Thyroid gland (tissue), 4 donors: ENCODE results near the gene SLC43A3. TPM values are rescaled to one million over a fixed set of nuclear protein-coding genes. Genes with fewer than 3 reads are reported as not detected.

Experiments used
- DNase-seq, 2 donors: peaks; one replicate each; pipeline ENCODE4 v3.0.0-alpha.2; 2019
- H3K27ac ChIP-seq, 3 donors: fragments of 200-600 bp; sonication (generic); 1 replicate in 2 of 3; 2 replicates in 1 of 3; pipeline ENCODE4 v1.5.1; 2016 to 2019; ENCODE audit warnings: mild to moderate bottlenecking in 1 of 3, moderate library complexity in 1 of 3
- H3K27me3 ChIP-seq: fragments of 200-600 bp; sonication (generic); one replicate; pipeline ENCODE4 v1.5.1; 2019
- H3K36me3 ChIP-seq, 2 donors: fragments of 200-600 bp; sonication (generic); one replicate each; pipeline ENCODE4 v1.5.1; 2016 to 2019
- H3K4me1 ChIP-seq, 2 donors: fragments of 200-600 bp; sonication (generic); one replicate each; pipeline ENCODE4 v1.5.1; 2017 to 2019
- H3K4me3 ChIP-seq, 3 donors: fragments of 200-600 bp; sonication (generic); replicated peaks in 1 of 3; 1 replicate in 2 of 3; 2 replicates in 1 of 3; pipeline ENCODE4 v1.5.1; 2016; ENCODE audit warnings: mild to moderate bottlenecking in 1 of 3
- H3K9me3 ChIP-seq: fragments of 200-600 bp; sonication (generic); one replicate; pipeline ENCODE4 v1.5.1; 2017
- CTCF ChIP-seq, 6 experiments: fragments of 200-600 bp in 3 of 6; fragments of 450-650 bp in 3 of 6; sonication (generic) in 3 of 6; IDR thresholded peaks; one replicate each; pipeline ENCODE4 v1.5.1; 2016 to 2019; ENCODE audit warnings: antibody characterized with exemption in 6 of 6, mild to moderate bottlenecking in 2 of 6, inconsistent platforms in 1 of 6, moderate library complexity in 1 of 6
- POLR2A ChIP-seq, 2 donors: fragments of 450-650 bp; IDR thresholded peaks; one replicate each; pipeline ENCODE4 v1.6.1; 2017; ENCODE audit warnings: antibody characterized with exemption in 2 of 2, mild to moderate bottlenecking in 2 of 2, moderate library complexity in 1 of 2
- WGBS, 2 donors: methylation state at CpG; one replicate each; pipeline ENCODE4 v1.1.5; 2017; 5-methylcytosine and 5-hydroxymethylcytosine counted together
- intact Hi-C: fragments of 100-400 bp; cut with DNase I; formaldehyde crosslinking; loops from one replicate; pipeline ENCODE4 v1.15.1; 2023
- total RNA-seq, 4 donors: library from RNA; depleted of rRNA; stranded (reverse); fragments of >200 nt; gene quantifications; one replicate each; pipeline ENCODE4 v1.2.3, GENCODE V29; 2016

Gene SLC43A3
- total RNA-seq, 4 donors from 2014 or later, result 124 to 321 (median 218) TPM

- Histone ChIP-seq H3K27me3 (no peaks in the 10 kb centered on the region), H3K36me3 (peaks cover 30 to 36% of the 10 kb centered on the region in 2 donors), H3K4me1 (peaks cover 24 to 64% of the 10 kb centered on the region in 2 donors), H3K9me3 (no peaks in the 10 kb centered on the region), H3K4me3 (no peak overlapping the region), H3K27ac (peak overlapping the region in 1 of 3 donors; percentile 58)
- TF ChIP-seq CTCF (IDR thresholded peaks at IDR 0.05) (no peak), POLR2A (IDR thresholded peaks at IDR 0.05) (no peak)
- intact Hi-C loops, result no loop called here
- DNase-seq, result no peak
- 86 to 97% methylated on average over 3 of the region's 3 CpGs for WGBS, 2 donors
These were observed 7.8 kb downstream of the SLC43A3 start for GRCh38 chr11:57419146-57419545.

- Histone ChIP-seq H3K27me3 (no peaks in the 10 kb centered on the region), H3K4me3 (no peak overlapping the region), H3K36me3 (peaks cover 39 to 40% of the 10 kb centered on the region in 2 donors), H3K27ac (peak overlapping the region; percentile 10 to 58 (median 44)), H3K9me3 (no peaks in the 10 kb centered on the region), H3K4me1 (peaks cover 15 to 54% of the 10 kb centered on the region in 2 donors)
- no peak for TF ChIP-seq POLR2A (IDR thresholded peaks at IDR 0.05)
- TF ChIP-seq CTCF (IDR thresholded peaks at IDR 0.05), result no peak
- intact Hi-C loops, result no loop called here
- DNase-seq, result no peak
These were observed 8.8 kb downstream of the SLC43A3 start for GRCh38 chr11:57418131-57418530.

- Histone ChIP-seq H3K4me1 (peaks cover 15 to 43% of the 10 kb centered on the region in 2 donors), H3K36me3 (peaks cover 39 to 40% of the 10 kb centered on the region in 2 donors), H3K27ac (peak overlapping the region; percentile 44 to 66 (median 58)), H3K9me3 (no peaks in the 10 kb centered on the region), H3K4me3 (no peak overlapping the region), H3K27me3 (no peaks in the 10 kb centered on the region)
- WGBS, 2 donors, result 24 to 26% methylated on average over 4 of the region's 4 CpGs
- intact Hi-C loops, result no loop called here
- TF ChIP-seq POLR2A (IDR thresholded peaks at IDR 0.05), result no peak
- no peak for TF ChIP-seq CTCF (IDR thresholded peaks at IDR 0.05)
- DNase-seq, result peak; percentile 86 to 87
These were observed 9.9 kb downstream of the SLC43A3 start for GRCh38 chr11:57417056-57417455.

DNA sequence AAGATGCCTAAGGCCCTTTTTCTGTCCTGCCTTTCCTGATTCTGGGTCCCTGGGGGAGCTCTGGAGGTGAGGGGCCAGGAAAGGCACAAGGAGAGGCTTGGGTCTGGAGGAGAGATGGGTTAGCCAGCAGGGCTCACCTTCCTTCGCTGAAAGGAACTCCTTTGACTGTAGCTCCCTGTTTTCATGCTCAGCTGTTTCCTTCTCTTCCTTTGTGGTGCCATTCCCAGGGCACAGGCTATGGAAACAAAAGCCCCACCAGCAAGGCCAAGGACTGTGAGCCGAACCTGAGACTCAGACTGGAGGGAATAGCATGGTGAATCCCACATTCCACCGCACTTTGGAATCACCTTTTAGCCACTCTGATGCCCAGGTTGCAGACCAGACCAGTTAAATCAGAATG, 10.5 kb downstream of the SLC43A3 start:
- H3K27ac ChIP-seq, result peak overlapping the region; percentile 44 to 66 (median 58)
- no peaks in the 10 kb centered on the region for H3K9me3 ChIP-seq
- H3K4me1 ChIP-seq, result peaks cover 15 to 37% of the 10 kb centered on the region in 2 donors
- no peak for DNase-seq
- no peaks in the 10 kb centered on the region for H3K27me3 ChIP-seq
- intact Hi-C loops, result no loop called here
- H3K36me3 ChIP-seq, result peaks cover 39 to 40% of the 10 kb centered on the region in 2 donors
- TF ChIP-seq CTCF (IDR thresholded peaks at IDR 0.05), result no peak
- 91% methylated on average over 3 of the region's 3 CpGs for WGBS, 2 donors
- no peak overlapping the region for H3K4me3 ChIP-seq

- no peak for DNase-seq
- Histone ChIP-seq H3K27me3 (no peaks in the 10 kb centered on the region), H3K27ac (no peak overlapping the region), H3K36me3 (peaks cover 53 to 54% of the 10 kb centered on the region in 2 donors), H3K4me1 (peaks cover 15 to 32% of the 10 kb centered on the region in 2 donors), H3K9me3 (no peaks in the 10 kb centered on the region), H3K4me3 (no peak overlapping the region)
- 95 to 96% methylated on average over 11 of the region's 11 CpGs for WGBS, 2 donors
- intact Hi-C loops, result no loop called here
- TF ChIP-seq CTCF (IDR thresholded peaks at IDR 0.05), result no peak
- no peak for TF ChIP-seq POLR2A (IDR thresholded peaks at IDR 0.05)
These were observed 12.2 kb downstream of the SLC43A3 start for GRCh38 chr11:57414612-57415212.
